Keratinocyte (primary cell): ENCODE results near the gene UHRF2.

Source experiments
- EZH2 ChIP-seq: IDR thresholded peaks from one replicate; pipeline ENCODE4 v1.6.1; 2012; ENCODE audit warnings: inconsistent platforms, mild to moderate bottlenecking, low read length, moderate library complexity
- TF ChIP-seq, protein P1 (sequence below), 3 experiments: IDR thresholded peaks in 1 of 3; conservative IDR thresholded peaks in 1 of 3; optimal IDR thresholded peaks in 1 of 3; 2 replicates in 2 of 3; 3 replicates in 1 of 3; pipeline versions ENCODE3 to v1.5.1; 2011; ENCODE audit warnings: low read length in 3 of 3, mild to moderate bottlenecking in 3 of 3, moderate library complexity in 2 of 3, control low read depth in 1 of 3, inconsistent platforms in 1 of 3; ENCODE audit not compliant: insufficient read depth in 2 of 3; ENCODE audit errors: extremely low read depth in 1 of 3

DNA sequence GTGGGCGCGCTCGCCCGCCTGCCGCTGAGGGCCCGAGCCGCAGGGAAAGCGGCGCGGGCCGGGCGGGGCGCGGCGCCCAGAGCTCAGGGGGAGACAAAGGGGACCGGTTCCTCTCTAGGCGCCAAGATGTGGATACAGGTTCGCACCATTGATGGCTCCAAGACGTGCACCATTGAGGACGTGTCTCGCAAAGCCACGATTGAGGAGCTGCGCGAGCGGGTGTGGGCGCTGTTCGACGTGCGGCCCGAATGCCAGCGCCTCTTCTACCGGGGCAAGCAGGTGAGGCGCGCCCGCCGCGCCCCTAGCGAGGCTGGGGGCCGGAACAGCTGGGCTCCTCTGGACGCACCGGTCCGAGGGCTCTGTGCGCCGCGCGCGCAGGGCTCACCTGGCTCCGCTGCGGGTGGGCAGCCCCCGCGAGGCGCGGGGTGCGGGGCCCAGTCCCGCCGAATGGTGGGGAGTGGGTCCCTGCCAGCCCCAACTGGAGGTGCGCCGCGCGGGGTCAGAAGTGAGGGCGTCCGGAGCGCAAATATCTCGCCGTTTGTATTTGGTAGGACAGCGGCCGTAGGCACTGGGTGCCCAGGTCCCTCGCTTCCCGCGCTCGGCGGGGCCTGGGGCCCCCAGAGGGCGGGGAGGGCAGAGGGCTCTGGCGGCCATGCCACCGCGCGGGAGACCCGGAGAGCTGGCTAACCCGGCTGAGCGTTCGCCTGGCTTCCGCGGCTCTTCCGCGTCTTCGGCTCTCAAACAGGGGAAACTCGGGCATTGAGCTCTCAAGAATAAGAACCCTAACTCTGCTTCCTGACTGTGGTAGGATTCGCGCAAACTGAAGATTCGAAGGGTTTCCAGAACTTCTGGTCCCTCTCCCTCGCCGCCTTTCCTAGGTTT lies 607 bp downstream of the UHRF2 start:
- TF ChIP-seq, protein P1, sequence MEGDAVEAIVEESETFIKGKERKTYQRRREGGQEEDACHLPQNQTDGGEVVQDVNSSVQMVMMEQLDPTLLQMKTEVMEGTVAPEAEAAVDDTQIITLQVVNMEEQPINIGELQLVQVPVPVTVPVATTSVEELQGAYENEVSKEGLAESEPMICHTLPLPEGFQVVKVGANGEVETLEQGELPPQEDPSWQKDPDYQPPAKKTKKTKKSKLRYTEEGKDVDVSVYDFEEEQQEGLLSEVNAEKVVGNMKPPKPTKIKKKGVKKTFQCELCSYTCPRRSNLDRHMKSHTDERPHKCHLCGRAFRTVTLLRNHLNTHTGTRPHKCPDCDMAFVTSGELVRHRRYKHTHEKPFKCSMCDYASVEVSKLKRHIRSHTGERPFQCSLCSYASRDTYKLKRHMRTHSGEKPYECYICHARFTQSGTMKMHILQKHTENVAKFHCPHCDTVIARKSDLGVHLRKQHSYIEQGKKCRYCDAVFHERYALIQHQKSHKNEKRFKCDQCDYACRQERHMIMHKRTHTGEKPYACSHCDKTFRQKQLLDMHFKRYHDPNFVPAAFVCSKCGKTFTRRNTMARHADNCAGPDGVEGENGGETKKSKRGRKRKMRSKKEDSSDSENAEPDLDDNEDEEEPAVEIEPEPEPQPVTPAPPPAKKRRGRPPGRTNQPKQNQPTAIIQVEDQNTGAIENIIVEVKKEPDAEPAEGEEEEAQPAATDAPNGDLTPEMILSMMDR (optimal IDR thresholded peaks at IDR 0.05 in 1 of 3, IDR thresholded peaks at IDR 0.05 in 1 of 3, conservative IDR thresholded peaks at IDR 0.05 in 1 of 3; ENCODE audit: extremely low read depth in 1 of 3, insufficient read depth in 2 of 3, low read length in 3 of 3) = no peak
- TF ChIP-seq EZH2 = no peak
